Fibroblast of mammary gland (primary cell): ENCODE results near the gene BTN3A1.

Experiments
- DNase-seq: peaks from one replicate; pipeline ENCODE4 v3.0.0-alpha.2; 2010; ENCODE audit warnings: low read depth
- H3K4me3 ChIP-seq: 2 replicates; pipeline ENCODE4 v1.5.1; 2011; ENCODE audit warnings: low read depth, mild to moderate bottlenecking, low read length, moderate library complexity; ENCODE audit not compliant: control insufficient read depth
- CTCF ChIP-seq: conservative IDR thresholded peaks from 2 replicates; pipeline ENCODE4 v1.5.1; 2011; ENCODE audit warnings: low read depth, low read length, inconsistent platforms; ENCODE audit not compliant: control insufficient read depth, insufficient read depth

The BTN3A1 gene

GRCh38 chr6:26379740-26380139 is 22.3 kb upstream of the BTN3A1 start:
- no peak for DNase-seq
- TF ChIP-seq CTCF: no peak
- no peak overlapping the region for H3K4me3 ChIP-seq

- H3K4me3 ChIP-seq: no peak overlapping the region
- peak; percentile 54 for DNase-seq
- TF ChIP-seq CTCF: no peak
Observed at GRCh38 chr6:26380256-26380655, 21.8 kb upstream of the BTN3A1 start.

GRCh38 chr6:26382121-26382520 is 20.0 kb upstream of the BTN3A1 start:
- no peak overlapping the region for H3K4me3 ChIP-seq
- no peak for TF ChIP-seq CTCF

GRCh38 chr6:26383624-26384417 is 18.3 kb upstream of the BTN3A1 start:
- no peak for TF ChIP-seq CTCF
- peak overlapping the region; percentile 72 for H3K4me3 ChIP-seq
- peak; percentile 78 for DNase-seq

More at GRCh38 chr6:26382121-26382520, 20.0 kb upstream of the BTN3A1 start:
- no peak for DNase-seq

- no peak for DNase-seq
- TF ChIP-seq CTCF: no peak
Observed at GRCh38 chr6:26385734-26386125, 16.3 kb upstream of the BTN3A1 start.

GRCh38 chr6:26387565-26387964 is 14.5 kb upstream of the BTN3A1 start:
- H3K4me3 ChIP-seq: no peak overlapping the region
- TF ChIP-seq CTCF: no peak
- DNase-seq: no peak

More at GRCh38 chr6:26385734-26386125, 16.3 kb upstream of the BTN3A1 start:
- H3K4me3 ChIP-seq: no peak overlapping the region
